Endometrium (tissue), 2 donors: ENCODE measurements around the gene PPM1H.
A peak's percentile ranks its signal among the peaks of the same experiment; 100 is the strongest.

Source experiments
- FAIRE-seq: peaks from 2 replicates; lab custom pipeline; 2012; peaks lifted over from hg19 to GRCh38; lab: Jason Lieb, UNC
- donor health status: control.
- donor health status: control.

The PPM1H gene

GRCh38 chr12:62646566-62646965 lies 288.4 kb downstream of the PPM1H start:
- FAIRE-seq, result no peak

GRCh38 chr12:62643486-62643885 lies 291.5 kb downstream of the PPM1H start:
- no peak for FAIRE-seq

- FAIRE-seq, result no peak
Observed at GRCh38 chr12:62642486-62642885, 292.5 kb downstream of the PPM1H start.

GRCh38 chr12:62640910-62641448 lies 294.0 kb downstream of the PPM1H start:
- no peak for FAIRE-seq

GRCh38 chr12:62637679-62638078 lies 297.3 kb downstream of the PPM1H start:
- no peak for FAIRE-seq

GRCh38 chr12:62635649-62636048 lies 299.3 kb downstream of the PPM1H start:
- no peak for FAIRE-seq

- no peak for FAIRE-seq
Observed at GRCh38 chr12:62632411-62632918, 302.5 kb downstream of the PPM1H start.

- FAIRE-seq, result peak; percentile 83
Observed at GRCh38 chr12:62631471-62632410, 303.2 kb downstream of the PPM1H start.

- no peak for FAIRE-seq
Observed at GRCh38 chr12:62629971-62630739, 304.8 kb downstream of the PPM1H start.

- FAIRE-seq, result no peak
Observed at GRCh38 chr12:62629413-62629812, 305.5 kb downstream of the PPM1H start.

GRCh38 chr12:62627181-62627580 lies 307.8 kb downstream of the PPM1H start:
- no peak for FAIRE-seq

GRCh38 chr12:62625228-62625627 lies 309.7 kb downstream of the PPM1H start:
- no peak for FAIRE-seq

GRCh38 chr12:62622177-62622576 lies 312.8 kb downstream of the PPM1H start:
- FAIRE-seq, result no peak

GRCh38 chr12:62621101-62621638 lies 313.8 kb downstream of the PPM1H start:
- no peak for FAIRE-seq

GRCh38 chr12:62618930-62619329 lies 316.0 kb downstream of the PPM1H start:
- no peak for FAIRE-seq

- no peak for FAIRE-seq
Observed at GRCh38 chr12:62618319-62618718, 316.6 kb downstream of the PPM1H start.

- FAIRE-seq, result no peak
Observed at GRCh38 chr12:62613081-62613480, 321.9 kb downstream of the PPM1H start.

GRCh38 chr12:62606654-62607053 lies 328.3 kb downstream of the PPM1H start:
- no peak for FAIRE-seq

GRCh38 chr12:62605981-62606380 lies 329.0 kb downstream of the PPM1H start:
- no peak for FAIRE-seq

GRCh38 chr12:62604871-62605270 lies 330.1 kb downstream of the PPM1H start:
- no peak for FAIRE-seq

- FAIRE-seq, result no peak
Observed at GRCh38 chr12:62604373-62604772, 330.6 kb downstream of the PPM1H start.

- no peak for FAIRE-seq
Observed at GRCh38 chr12:62603811-62604098, 331.2 kb downstream of the PPM1H start.
